HG03575 (cell line): ENCODE data around the gene MB.

ENCODE experiments used
- ATAC-seq: cut with Tn5 transposase; IDR thresholded peaks from one replicate; pipeline ENCODE4 v1.9.1; 2021; ENCODE audit not compliant: unreplicated experiment, insufficient number of reproducible peaks, low FRiP score; ENCODE audit errors: extremely low read depth

The MB gene

DNA sequence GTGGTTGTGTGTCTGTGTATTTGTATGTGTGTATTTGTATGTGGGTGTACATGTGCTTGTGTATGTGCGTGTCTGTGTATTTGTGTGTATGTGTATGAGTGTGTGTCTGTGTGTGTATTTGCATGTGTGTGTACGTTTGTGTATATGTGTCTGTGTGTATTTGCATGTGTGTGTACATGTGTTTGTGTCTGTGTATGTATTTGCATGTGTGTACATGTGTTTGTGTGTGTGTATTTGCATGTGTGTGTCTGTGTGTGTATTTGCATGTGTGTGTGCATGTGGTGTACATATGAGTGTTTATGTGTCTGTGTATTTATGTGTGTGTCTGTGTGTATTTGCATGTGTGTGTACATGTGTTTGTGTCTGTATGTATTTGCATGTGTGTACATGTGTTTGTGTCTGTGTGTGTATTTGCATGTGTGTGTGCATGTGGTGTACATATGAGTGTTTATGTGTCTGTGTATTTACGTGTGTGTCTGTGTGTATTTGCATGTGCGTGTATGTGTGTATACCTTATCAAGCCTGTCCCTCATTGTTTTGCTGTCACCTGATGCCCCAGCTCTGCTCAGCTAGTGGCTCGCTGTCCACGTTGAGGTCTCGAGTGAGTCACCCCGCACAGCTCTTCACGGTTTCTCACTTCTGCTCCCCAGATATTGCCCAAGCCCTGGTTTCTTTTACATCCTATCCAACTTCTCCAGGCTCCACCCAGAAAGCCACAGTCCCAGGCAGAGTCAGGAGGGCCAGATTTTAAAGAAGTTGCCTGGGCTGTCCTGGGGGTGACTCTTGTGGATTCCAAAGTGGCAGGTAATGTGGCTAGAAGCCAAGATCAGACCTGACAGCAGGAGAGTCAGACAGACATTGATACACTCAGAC is 15.2 kb downstream of the MB start:
- ATAC-seq = no peak

DNA sequence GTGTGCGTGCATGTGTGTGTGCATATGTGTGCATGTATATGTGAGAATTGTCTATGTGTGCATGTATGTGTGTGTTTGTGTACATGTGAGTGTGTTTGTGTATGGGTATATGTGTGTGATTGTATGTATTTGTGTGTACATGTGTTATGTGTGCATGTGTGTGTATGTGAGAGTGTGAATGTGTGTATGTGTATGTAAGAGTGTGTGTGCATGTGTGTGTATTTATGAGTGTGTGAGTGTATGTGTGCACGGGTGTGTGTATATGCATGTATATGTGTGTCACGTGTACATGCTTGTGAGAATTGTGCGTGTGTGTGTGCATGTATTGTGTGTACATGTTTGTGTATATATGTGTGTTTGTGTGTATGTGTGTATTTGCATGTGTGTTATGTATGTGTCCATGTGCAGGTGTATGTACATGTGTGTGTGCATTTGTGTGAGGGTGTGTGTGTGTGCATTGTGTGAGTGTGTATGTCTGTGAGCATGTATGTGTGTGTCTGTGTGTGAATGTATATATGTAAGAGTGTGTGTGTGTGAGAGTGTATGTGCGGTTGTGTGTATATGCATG is 16.0 kb downstream of the MB start:
- ATAC-seq = no peak

DNA sequence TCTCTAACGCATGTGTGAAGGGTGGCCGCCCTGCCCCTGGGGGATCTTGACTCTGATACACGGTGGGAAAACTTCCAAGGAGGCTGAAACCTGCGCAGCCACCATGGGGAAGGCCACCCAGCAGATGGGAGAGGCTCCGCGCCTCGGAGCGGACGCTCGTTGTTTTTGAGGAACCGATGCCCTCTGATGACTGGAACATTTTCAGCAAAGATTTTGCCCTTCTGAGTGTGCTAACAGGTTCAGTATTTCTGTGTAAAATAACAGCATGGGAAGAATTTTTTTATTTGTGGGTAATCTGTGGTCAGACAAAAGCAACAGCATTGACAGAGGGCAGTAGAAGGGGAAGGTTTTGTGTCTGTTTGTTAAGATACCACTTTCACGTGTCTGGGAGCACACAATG is 16.7 kb downstream of the MB start:
- no peak for ATAC-seq

DNA sequence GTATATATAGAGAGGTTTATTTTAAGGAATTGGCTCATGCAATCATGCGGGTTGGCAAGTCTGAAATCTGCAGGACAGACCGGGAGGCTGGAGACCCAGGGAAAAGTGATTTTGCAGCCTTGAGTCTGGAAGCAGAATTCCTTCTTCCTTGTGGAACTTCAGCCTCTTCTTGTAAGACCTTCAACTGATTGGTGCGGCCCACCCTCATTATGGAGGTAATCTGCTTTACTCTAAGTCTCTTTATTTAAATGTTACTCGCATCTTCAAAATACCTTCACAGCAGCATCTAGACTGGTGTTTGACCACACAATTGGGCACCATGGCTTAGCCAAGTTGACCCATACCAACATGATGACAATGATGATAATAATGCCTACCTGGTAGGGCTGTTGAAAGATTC is 17.8 kb downstream of the MB start:
- ATAC-seq = no peak

DNA sequence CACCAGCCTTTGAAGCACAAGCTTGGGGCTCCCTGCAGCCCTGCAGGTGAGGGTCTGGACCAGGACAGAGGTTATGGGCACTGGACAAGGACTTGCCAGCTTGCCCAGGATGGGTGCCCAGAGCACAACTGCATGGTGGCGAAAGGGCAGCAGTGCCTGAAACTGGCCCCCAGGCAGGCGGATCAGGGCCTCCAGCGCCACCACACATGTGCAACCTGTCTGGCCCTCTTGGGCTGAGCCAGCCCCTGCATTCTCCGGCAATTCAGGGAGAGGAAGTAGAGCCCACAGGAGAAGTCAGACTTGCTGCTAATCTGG is 18.8 kb downstream of the MB start:
- no peak for ATAC-seq

DNA sequence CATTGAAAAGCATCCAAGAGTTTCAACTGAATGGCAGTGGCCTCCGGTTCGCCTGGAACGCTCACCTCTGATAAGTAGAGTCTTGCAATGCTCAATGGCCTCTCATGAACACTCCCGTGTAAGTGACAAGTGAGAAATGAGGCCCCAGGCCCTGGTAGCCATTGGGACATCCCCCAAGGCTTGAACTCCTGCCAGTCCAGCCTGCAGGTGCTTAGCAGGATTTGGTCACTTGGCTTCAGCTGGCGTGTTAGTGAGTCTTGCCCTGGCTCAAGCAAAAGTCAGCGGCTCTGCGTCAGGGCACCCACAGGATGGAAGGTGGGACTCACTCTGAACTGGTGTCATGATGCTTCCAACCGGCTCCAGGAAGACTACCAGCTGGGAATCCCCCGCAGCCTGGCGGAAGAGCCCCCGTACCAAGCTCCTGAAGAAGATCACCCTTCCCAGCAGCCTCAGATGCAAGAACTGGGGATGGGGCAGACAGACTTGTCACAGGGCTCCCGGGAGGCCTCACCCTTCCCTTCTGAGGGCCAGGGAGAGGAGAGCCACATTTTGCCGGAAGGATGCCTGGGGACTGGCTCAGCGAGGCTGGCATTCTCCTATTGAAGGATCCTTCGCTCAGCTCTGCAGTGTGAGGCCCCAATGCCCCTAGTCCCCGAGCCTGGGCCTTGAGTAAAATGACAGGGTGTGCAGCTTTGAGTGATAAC is 19.3 kb downstream of the MB start:
- ATAC-seq = no peak

DNA sequence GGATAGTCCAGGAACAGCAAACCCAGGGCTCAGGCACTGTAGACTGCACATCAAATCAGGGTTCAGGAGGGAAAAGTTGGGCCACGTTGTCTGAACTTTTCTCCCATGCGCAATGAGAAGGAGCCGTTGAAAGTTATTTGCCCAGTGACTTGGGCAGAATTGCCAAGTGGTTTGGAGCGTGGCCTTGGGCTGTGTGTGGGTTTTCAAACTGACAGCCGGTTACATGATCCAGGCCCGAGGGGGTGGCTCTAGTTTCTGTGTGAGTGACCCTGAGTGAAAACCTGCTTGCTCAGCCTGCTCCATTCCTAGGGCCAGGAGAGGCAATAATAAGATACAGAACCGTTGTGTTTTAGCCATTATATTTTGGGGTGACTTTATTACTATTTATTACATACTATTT is 20.3 kb downstream of the MB start:
- ATAC-seq = no peak

DNA sequence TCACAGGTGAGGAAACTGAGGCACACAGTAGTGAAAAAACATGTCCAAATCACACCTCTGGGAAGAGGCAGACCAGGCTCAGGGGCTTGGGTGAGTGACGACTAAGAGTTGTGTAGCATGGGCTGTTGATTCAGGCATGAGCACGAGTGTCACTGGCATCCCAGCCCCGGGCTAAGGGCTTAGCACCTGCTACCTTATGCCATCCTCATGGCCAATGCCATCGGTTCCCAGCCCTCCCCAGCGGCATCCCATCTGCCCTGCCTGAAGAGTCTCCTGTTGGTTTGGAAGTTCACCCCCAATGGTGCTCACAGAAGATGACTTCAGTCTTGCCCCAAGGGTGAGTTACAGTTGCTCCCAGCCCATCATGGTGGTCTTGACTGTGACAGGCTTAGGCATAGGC is 22.4 kb downstream of the MB start:
- ATAC-seq = no peak

DNA sequence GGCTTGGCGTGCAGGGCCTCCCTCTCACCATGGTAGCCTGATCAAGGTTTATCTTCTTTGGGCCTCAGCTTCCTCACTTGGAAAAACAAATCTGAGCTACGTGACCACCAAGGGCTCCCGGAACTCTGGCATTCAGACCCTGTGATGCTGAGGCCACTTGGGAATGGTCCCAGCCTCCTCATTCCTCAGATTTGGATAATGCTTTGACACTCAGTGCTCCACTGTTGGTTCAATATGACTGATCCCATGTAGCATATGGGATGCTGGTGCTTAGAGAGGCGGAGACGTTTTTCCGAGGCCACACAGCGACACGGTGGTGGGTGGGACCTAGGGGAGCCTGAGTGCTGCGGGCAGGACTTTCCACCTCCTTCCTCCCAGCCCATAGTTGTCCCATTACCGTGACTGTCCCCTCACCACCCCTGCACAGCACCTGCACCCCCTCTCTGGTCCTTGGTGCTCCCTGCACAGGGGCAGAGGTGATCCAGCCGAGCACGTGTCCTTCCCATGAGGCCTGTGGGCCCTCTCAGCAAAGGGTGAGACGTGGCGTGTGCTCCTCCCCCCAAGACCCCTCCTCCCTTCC is 23.1 kb downstream of the MB start:
- ATAC-seq = no peak

DNA sequence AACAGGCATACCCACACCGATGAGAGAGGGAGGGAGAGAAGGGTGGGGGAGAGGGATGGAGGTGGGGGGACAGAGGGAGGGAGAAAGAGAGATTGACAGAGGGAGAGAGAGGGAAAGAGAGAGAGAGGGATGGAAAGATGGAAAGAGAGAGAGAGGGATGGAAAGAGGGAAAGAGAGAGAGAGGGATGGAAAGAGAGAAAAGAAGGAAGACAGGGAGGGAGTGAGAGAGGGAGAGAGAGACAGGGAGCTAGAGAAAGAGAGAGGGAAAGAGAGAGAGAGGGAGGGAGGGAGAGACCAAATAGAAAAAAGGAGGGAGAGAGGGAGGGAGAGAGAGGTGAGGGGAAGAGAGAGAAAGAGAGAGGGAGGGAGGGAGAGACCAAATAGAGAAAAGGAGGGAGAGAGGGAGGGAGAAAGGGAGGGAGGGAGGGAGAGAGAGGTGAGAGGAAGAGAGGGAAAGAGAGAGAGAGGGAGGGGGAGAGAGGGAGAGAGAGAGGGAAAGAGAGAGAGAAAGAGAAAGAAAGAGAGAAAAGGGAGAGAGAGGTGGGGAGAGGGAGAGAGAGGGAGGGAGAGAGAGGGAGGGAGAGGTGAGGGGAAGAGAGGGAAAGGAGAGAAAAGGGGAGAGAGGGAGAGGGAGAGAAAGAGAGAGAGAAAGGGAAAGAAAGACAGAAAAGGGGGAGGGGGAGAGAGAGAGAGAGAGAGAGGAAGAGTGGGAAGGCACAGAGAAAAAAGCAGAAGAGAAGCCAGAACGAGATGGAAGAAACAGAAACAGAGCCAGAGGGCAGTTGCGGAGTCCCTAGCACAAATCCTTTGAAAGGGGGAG is 23.8 kb downstream of the MB start:
- ATAC-seq = no peak

DNA sequence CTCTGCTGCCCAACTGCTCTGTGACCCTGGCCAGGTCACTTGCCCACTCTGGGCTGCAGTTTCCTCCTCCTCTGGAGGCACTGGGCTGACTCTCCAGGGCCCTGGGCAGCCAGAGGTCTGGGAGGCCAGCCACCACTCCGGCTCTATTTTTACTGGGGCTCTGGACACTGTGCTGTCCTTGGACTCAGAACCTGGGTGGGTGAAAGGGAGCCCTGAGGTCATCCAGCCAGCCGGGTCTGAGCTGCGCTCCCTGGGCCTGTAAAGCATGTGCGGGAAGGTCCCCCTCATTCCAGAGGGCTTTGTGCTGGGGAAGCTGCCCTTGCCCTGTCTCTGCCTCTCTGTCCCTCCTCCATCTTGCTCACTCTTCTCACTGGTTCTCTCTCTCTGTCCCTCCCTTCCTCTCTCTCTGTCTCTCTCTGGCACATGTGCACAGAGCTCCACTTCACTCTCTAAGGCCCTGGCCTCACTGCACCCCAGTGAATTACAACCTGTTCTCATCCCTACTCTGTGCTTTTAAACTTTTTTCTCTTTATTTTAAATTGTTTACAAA is 24.6 kb downstream of the MB start:
- ATAC-seq = no peak

DNA sequence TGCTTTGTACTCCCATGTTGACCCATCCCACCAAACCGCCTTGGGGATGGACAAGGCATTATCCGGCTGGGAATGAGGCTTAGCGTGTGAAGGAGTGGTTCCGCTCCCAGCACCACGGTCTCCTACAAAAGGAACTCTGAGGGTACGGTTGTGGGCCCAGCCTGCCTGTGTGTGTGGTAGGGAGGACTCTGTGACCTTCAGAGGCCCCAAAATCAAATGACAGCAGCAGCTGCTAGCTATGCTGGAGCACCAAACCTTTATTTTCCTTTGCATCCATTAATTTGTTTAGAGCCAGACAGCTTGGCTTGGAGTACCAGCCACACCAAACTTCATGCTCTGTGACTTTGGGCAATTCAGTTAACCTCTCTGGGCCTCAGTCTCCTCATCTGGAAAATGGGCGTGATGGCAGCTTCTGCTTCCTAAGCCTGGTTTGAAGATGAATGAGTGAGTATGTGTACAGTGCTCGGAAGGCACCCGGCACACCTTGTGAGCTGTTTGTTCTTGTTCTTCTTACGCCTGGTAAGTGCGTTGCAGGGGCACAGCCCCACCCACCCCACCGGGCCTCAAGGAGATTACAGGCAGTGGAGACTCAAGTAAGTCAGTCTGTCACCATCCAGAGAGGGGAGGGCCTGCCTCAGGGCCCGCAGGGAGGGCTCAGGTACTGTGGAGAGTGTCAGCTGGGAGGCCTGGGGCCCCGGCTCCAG is 25.3 kb downstream of the MB start:
- no peak for ATAC-seq

DNA sequence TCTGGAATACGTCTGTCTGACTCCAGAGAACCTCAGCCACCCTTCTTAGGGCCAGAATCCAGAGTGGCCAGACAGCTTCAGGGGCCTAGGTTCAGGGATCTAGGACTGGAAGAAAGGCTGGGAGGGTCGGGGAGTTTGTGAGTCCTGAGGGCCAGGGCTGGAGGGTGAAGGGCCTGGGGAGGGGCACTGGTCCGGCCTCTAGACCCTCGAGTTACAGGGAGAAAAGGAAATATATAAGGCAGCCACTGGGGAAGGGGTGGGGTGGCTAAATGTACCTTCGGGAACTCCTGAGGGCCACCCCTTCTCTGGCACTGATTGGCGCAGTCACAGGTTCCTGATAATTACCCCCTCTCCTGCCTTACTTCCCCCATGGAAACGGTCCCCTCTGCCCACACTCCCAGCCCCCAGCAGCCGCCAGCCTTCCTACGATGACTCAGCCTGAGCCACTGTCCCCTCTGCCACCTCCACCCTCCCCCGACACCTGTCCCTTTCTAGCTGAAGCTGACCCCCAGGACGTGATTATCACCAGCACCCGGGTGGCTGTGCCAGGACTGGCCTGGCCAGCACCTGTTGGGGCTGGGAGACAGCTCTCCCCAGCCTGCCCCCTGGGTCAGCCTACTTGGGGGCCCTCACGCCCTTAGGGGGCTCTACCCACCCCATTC is 26.4 kb downstream of the MB start:
- no peak for ATAC-seq

DNA sequence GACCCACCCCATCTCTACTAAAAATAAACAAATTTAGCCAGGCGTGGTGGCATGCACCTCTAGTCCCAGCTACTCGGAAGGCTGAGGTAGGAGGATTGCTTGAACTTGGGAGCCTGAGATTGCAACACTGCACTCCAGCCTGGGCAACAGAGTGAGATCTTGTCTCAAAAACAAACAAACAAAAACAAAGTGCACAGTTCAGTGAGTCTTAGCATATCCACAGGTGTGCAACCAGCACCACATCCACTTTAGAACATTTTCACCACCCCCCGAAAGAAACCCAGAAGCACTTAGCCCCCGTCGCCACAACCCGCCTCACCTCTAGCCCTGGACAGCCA is 27.4 kb downstream of the MB start:
- ATAC-seq = no peak

DNA sequence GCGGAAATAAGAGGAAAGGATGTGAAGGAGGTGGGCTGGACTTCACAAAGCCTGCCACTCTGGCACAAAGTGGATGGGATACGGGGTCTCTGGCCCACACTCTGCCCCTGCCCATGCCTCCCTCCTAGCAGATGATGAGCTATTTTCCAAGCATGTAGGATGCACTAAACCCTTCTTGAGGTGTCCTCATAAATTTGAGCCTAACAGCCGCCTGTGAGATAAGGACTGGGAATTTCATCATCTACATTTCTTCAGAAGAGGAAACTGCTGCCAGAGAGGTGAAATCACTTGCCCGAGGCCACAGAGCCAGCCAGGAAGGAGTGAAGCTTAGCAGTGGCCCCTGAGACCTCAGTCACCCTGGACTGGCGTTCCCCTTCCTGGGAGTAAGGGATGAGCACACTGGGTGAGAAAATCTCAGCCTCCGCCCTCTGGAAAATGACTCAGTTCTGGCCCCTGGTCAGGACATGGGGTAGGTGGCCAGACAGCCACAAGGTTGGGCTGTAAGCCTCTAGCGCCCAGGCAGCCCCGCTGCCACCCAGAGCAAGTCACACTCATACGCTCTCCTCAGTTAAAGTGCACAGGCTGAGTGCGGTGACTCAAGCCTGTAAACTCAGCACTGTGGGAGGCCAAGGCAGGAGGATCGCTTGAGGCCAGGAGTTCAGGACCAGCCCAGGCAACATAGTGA is 27.9 kb downstream of the MB start:
- no peak for ATAC-seq

DNA sequence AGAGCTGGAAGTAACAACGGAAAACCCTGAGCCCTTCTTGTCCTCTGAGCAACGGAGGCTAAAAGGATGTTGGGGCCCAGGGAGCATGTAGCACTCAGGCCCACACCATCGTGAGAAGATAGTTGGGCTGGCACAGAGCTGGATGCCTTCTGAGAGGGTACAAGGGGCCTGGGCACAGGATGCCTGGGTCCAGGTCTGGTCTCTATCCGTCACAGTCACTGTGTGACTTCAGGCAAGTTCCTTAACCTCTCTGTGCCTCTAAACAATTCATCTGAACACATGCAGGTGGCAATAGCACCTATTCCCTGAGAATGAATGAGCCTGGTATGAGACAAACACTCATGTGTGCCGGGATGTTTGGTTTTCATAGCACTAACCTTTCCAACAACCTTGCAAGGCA is 29.2 kb downstream of the MB start:
- no peak for ATAC-seq

DNA sequence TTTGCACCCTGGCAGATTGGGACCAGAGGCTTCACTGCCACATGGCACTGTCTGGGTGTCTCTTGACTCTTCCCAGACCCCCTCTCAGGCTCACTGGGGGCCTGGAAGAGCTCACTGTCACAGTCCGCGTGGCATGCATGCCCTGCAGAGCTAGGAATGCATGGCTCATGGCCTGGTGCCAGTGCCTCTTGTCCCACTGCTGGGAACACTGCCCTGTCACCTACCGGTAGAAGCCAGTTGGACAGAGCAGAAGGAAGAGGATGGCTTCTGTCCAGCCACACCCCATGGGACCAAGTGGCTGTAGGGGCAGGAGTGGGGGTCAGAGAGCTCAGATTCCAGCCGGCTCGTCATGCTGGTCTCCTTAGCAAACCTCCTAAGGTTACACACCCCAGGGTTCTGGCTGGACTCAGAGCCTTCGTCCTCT is 29.7 kb downstream of the MB start:
- ATAC-seq = no peak

DNA sequence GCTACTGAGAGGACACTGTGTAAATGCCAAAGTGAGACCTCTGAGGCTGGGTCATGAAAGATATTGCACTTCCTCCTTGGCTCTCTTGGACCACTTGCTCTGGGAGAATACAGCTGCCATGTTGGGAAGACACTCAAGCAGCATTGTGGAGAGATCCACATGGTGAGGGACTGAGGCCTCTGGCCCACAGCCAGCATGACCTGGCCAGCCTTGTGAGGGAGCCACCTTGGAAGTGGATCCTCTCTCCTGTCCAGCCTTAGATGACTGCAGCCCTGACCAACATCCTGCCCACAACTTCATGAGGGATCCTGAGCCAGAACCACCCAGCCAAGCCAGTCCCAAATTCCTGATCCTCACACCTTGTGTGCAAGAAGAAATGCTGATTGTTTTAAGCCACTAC is 30.4 kb downstream of the MB start:
- no peak for ATAC-seq
